ENCODE data around the gene CNKSR3. TPM values are rescaled to one million over a fixed set of nuclear protein-coding genes. Genes with fewer than 3 reads are reported as not detected.

CNKSR3 gene
- total RNA-seq, 1 donor from 2014 or later = 8.8 TPM

DNA sequence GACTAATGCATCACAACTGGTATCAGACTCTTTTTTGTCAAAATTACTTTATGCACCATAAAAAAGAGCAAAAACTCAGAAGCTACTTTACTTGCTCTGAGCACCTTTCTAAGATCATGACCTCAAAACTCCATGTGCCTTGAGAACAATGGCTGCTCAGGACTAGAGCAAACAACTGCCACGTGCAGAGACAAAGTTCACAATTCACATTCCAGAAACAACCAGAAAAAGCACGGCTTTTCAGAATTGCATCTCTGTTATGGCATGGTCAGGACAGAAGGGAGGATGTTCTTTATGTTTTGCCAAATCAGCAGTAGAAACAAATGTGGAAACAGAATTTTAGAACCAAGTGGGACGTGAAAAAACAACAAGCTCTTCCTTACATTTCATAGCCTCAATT is 70.5 kb downstream of the CNKSR3 start:
- H3F3A ChIP-seq (ENCODE audit: low read depth) = peaks cover 3% of the 10 kb centered on the region
- Mint-ChIP-seq H3K36me3 (peaks cover 20% of the 10 kb centered on the region), H3K4me1 (no peaks in the 10 kb centered on the region), H3K9me3 (peaks cover 2% of the 10 kb centered on the region), H3K27ac (no peak overlapping the region), H3K4me3 (no peak overlapping the region), H3K27me3 (ENCODE audit: insufficient read depth, low read depth) (peaks cover 3% of the 10 kb centered on the region)
- H2AFZ ChIP-seq (replicated peaks) = no peak overlapping the region
- no peak overlapping the region for H3K27ac ChIP-seq
- TF ChIP-seq, protein P1, sequence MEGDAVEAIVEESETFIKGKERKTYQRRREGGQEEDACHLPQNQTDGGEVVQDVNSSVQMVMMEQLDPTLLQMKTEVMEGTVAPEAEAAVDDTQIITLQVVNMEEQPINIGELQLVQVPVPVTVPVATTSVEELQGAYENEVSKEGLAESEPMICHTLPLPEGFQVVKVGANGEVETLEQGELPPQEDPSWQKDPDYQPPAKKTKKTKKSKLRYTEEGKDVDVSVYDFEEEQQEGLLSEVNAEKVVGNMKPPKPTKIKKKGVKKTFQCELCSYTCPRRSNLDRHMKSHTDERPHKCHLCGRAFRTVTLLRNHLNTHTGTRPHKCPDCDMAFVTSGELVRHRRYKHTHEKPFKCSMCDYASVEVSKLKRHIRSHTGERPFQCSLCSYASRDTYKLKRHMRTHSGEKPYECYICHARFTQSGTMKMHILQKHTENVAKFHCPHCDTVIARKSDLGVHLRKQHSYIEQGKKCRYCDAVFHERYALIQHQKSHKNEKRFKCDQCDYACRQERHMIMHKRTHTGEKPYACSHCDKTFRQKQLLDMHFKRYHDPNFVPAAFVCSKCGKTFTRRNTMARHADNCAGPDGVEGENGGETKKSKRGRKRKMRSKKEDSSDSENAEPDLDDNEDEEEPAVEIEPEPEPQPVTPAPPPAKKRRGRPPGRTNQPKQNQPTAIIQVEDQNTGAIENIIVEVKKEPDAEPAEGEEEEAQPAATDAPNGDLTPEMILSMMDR (IDR thresholded peaks at IDR 0.05) = no peak
- TF ChIP-seq EZH2phosphoT487 (IDR thresholded peaks at IDR 0.05) (no peak), EZH2 (IDR thresholded peaks at IDR 0.05) (no peak)
- H3K9ac ChIP-seq = no peak overlapping the region
- peaks cover under 1% of the 10 kb centered on the region for H3K4me1 ChIP-seq
- H3K4me2 ChIP-seq = no peak overlapping the region
- H4K20me1 ChIP-seq (ENCODE audit: low read depth) = no peaks in the 10 kb centered on the region
- H3K4me3 ChIP-seq = no peak overlapping the region
- H3K27me3 ChIP-seq = no peaks in the 10 kb centered on the region
- H3K9me3 ChIP-seq (ENCODE audit: low read depth) = no peaks in the 10 kb centered on the region
- no peak for DNase-seq (ENCODE audit: low spot score)
- no peaks in the 10 kb centered on the region for H3K36me3 ChIP-seq
- no peaks in the 10 kb centered on the region for H3K79me2 ChIP-seq (ENCODE audit: low read depth)

DNA sequence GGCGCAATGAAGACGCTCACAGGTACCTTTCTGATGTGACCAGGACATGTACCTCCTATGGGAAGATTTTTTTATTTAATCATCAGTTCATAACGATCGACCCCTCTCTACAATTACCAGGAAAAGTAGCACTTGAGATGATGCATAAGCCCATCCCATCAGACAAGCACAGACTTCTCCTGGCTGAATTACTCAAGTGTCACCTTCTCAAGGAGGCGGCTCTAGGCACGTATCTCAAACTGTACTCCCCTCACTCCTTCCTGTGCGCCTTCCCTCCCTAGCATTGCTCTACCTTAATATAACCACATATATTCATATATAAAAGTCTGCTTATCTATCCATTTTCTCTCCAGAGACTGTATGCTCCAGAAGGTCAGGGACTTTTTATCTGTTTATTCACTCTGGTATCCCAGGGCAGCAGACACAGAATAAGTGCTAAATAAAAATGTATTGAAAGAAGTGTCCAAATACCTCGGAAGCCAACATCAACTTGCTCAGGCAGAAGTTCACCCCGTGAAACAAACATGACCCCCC is 71.5 kb downstream of the CNKSR3 start:
- TF ChIP-seq EZH2 (IDR thresholded peaks at IDR 0.05) = no peak
- no peaks in the 10 kb centered on the region for H3K79me2 ChIP-seq (ENCODE audit: low read depth)
- H3K4me2 ChIP-seq = no peak overlapping the region
- H3K27me3 Mint-ChIP-seq (ENCODE audit: insufficient read depth, low read depth) = peaks cover 3% of the 10 kb centered on the region
- no peaks in the 10 kb centered on the region for H3K36me3 ChIP-seq
- H3K27ac Mint-ChIP-seq = no peak overlapping the region
- peaks cover 4% of the 10 kb centered on the region for H3K4me1 Mint-ChIP-seq
- no peak overlapping the region for H3K9ac ChIP-seq
- H3K27ac ChIP-seq = no peak overlapping the region
- peaks cover 2% of the 10 kb centered on the region for H3K9me3 Mint-ChIP-seq
- H3K36me3 Mint-ChIP-seq = peaks cover 18% of the 10 kb centered on the region
- no peak overlapping the region for H2AFZ ChIP-seq (replicated peaks)
- H4K20me1 ChIP-seq (ENCODE audit: low read depth) = no peaks in the 10 kb centered on the region
- H3F3A ChIP-seq (ENCODE audit: low read depth) = peaks cover 6% of the 10 kb centered on the region
- DNase-seq (ENCODE audit: low spot score) = no peak
- H3K4me1 ChIP-seq = peaks cover 5% of the 10 kb centered on the region
- no peak overlapping the region for H3K4me3 Mint-ChIP-seq
- H3K4me3 ChIP-seq = no peak overlapping the region
- H3K9me3 ChIP-seq (ENCODE audit: low read depth) = no peaks in the 10 kb centered on the region
- no peaks in the 10 kb centered on the region for H3K27me3 ChIP-seq

DNA sequence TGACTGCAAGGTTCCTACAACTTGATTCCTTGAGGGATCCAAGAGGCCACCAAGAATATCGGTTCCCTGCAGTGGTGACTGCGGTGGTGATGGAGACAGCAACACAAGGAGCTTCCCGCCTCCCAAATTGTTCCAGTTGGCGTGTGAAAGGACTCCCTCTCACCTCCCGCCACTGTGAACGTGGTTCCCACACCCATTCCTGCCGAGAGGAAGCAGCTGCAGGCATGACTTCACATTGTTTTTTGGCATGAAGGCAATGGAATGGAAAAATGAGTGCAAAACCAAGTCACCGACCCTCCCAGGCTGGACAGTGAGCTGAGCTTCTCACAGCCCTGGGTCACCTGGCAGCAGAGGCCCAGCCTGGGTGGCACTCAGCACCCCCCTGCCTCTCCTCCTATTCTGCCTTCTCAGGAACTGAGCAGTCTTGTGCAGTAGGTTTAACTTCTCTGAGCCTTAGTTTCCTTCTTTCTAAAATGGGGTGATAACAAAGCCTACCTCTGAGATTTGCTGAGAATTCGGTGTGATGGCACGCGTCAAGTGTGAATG is 75.0 kb downstream of the CNKSR3 start:
- H3K27ac Mint-ChIP-seq = no peak overlapping the region

More for the DNA sequence above, 75.0 kb downstream of the CNKSR3 start:
- no peak overlapping the region for H3K9ac ChIP-seq
- no peak overlapping the region for H2AFZ ChIP-seq (replicated peaks)
- peaks cover 3% of the 10 kb centered on the region for H3K27me3 Mint-ChIP-seq (ENCODE audit: insufficient read depth, low read depth)
- H3F3A ChIP-seq (ENCODE audit: low read depth) = peaks cover 17% of the 10 kb centered on the region
- H3K4me1 Mint-ChIP-seq = peaks cover 9% of the 10 kb centered on the region
- DNase-seq (ENCODE audit: low spot score) = no peak
- peaks cover 20% of the 10 kb centered on the region for H3K4me1 ChIP-seq
- H3K9me3 Mint-ChIP-seq = peaks cover 2% of the 10 kb centered on the region
- no peaks in the 10 kb centered on the region for H4K20me1 ChIP-seq (ENCODE audit: low read depth)
- H3K27me3 ChIP-seq = no peaks in the 10 kb centered on the region
- TF ChIP-seq, protein P1 (IDR thresholded peaks at IDR 0.05) = no peak
- TF ChIP-seq EZH2phosphoT487 (IDR thresholded peaks at IDR 0.05) (no peak), EZH2 (IDR thresholded peaks at IDR 0.05) (no peak)
- no peaks in the 10 kb centered on the region for H3K79me2 ChIP-seq (ENCODE audit: low read depth)
- no peak overlapping the region for H3K4me3 ChIP-seq
- H3K36me3 Mint-ChIP-seq = peaks cover 15% of the 10 kb centered on the region
- H3K27ac ChIP-seq = peak overlapping the region; percentile 39
- H3K4me3 Mint-ChIP-seq = no peak overlapping the region
- no peaks in the 10 kb centered on the region for H3K9me3 ChIP-seq (ENCODE audit: low read depth)
- no peak overlapping the region for H3K4me2 ChIP-seq
- H3K36me3 ChIP-seq = peaks cover 10% of the 10 kb centered on the region
